ENCODE data around the gene RAB38. TPM values are rescaled to one million over a fixed set of nuclear protein-coding genes. Genes with fewer than 3 reads are reported as not detected.

The RAB38 gene
- polyA plus RNA-seq, 3 donors, result 0.25 to 1.3 (median 0.69) TPM

DNA sequence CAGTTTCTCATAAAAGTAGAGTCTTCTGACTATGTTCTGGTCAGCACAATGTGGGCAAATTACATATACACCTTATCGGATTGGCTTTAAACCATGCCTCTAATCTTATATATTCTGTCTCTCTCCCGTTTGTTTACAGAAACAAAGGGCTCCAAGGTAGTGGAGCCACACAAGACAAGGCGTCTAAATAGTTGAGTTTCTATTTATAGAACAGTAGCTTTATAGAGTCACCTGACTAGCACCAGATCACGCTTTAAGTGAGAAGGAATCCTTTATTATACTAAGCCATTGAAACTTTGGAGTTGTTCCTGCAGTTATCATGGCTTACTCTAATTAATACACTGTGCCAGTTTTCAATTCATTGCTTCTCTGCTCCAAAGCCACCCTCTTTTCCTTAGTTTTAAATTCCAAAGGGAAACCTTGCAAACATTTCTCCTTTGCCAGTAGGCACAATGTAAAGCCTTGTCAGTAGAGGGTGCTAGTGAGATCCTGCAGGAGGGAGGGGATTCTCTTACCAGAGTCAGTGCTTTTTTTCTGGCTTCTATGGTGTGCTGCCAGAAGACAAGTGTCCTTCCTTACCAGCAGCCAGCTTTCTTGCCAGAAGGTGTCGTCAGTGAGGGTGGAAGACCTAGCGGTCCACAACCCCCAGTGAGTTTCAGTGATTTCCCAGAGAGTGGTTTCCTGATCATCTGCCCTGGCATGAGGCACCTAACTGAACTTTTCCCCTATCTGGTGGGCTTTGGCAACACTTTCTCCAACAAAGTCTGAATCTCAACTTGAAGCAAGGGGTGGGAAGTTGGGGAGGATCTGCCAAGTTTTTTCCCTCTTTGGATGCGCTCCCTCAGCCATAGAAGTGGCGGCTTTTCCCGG, 71.7 kb downstream of the RAB38 start:
- H3K9me3 Mint-ChIP-seq, result peaks cover 0 to 5% (median 0%) of the 10 kb centered on the region in 7 donors
- H3K9me3 ChIP-seq (replicated peaks in 1 of 2; ENCODE audit: control insufficient read depth in 1 of 2, insufficient read depth in 1 of 2, low read length in 2 of 2), result no peaks in the 10 kb centered on the region
- DNase-seq, result peak in 1 of 3 donors; percentile 36
- intact Hi-C loops (cut with micrococcal nuclease), result no loop called here
- peaks cover 9% of the 10 kb centered on the region for H3K4me1 Mint-ChIP-seq
- H3K4me2 ChIP-seq (replicated peaks; ENCODE audit: extremely low read depth, low read length, poor library complexity, severe bottlenecking), result no peak overlapping the region
- no peak overlapping the region for H3K27ac ChIP-seq (ENCODE audit: low read depth in 1 of 2, low read length in 2 of 2)
- TF ChIP-seq, protein P1, sequence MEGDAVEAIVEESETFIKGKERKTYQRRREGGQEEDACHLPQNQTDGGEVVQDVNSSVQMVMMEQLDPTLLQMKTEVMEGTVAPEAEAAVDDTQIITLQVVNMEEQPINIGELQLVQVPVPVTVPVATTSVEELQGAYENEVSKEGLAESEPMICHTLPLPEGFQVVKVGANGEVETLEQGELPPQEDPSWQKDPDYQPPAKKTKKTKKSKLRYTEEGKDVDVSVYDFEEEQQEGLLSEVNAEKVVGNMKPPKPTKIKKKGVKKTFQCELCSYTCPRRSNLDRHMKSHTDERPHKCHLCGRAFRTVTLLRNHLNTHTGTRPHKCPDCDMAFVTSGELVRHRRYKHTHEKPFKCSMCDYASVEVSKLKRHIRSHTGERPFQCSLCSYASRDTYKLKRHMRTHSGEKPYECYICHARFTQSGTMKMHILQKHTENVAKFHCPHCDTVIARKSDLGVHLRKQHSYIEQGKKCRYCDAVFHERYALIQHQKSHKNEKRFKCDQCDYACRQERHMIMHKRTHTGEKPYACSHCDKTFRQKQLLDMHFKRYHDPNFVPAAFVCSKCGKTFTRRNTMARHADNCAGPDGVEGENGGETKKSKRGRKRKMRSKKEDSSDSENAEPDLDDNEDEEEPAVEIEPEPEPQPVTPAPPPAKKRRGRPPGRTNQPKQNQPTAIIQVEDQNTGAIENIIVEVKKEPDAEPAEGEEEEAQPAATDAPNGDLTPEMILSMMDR (IDR thresholded peaks at IDR 0.05), result peak; percentile 61
- H3K4me3 Mint-ChIP-seq, result no peak overlapping the region
- WGBS (ENCODE audit: insufficient coverage), result 80% methylated on average over 3 of the region's 9 CpGs
- peaks cover 0 to 5% of the 10 kb centered on the region in 2 donors for H3K4me1 ChIP-seq (ENCODE audit: control insufficient read depth in 1 of 2, insufficient read depth in 2 of 2, low read length in 2 of 2)
- H3K36me3 Mint-ChIP-seq, result no peaks in the 10 kb centered on the region
- H3K4me3 ChIP-seq (replicated peaks in 1 of 3; ENCODE audit: low read depth in 2 of 3, low read length in 3 of 3), result no peak overlapping the region
- H3K9ac ChIP-seq (ENCODE audit: insufficient read depth, low read length, poor library complexity, severe bottlenecking), result no peak overlapping the region
- H4K20me1 ChIP-seq (ENCODE audit: insufficient read depth, low read length), result no peaks in the 10 kb centered on the region
- H3K36me3 ChIP-seq (replicated peaks in 1 of 2; ENCODE audit: control insufficient read depth in 1 of 2, insufficient read depth in 2 of 2, low read length in 2 of 2), result no peaks in the 10 kb centered on the region
- no peaks in the 10 kb centered on the region for H3K79me2 ChIP-seq (ENCODE audit: insufficient read depth, low read length)
- H2AFZ ChIP-seq (ENCODE audit: insufficient read depth, low read depth, low read length, poor library complexity, severe bottlenecking), result no peak overlapping the region
- no peak overlapping the region for H3K27ac Mint-ChIP-seq
- peaks cover 0 to 2% (median 0%) of the 10 kb centered on the region in 3 donors for H3K27me3 Mint-ChIP-seq (ENCODE audit: low read depth in 3 of 3)
- H3K27me3 ChIP-seq (ENCODE audit: control insufficient read depth in 2 of 2, insufficient read depth in 2 of 2, low read length in 2 of 2), result no peaks in the 10 kb centered on the region

DNA sequence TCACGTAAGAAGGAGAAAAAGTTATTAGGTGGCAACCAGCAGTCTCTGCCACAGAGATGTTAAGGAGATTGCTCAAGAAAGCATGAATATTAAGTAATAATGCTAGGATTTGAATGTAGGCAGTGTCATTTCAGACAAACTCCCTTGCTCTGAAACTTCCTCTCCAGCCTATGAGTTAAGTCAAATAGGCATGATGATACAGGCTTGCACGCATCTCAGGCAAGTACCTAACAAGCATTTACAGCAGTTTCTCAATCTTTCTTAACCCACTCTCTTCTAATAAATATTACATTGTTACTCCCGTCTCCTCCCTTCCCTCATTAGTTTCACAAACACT, 72.7 kb downstream of the RAB38 start:
- no peaks in the 10 kb centered on the region for H3K27me3 Mint-ChIP-seq (ENCODE audit: low read depth in 3 of 3)
- peak; percentile 18 to 82 (median 40) for DNase-seq
- 0% methylated on average over 1 of the region's 3 CpGs for WGBS (ENCODE audit: insufficient coverage)

More for the DNA sequence above, 72.7 kb downstream of the RAB38 start:
- H3K9ac ChIP-seq (ENCODE audit: insufficient read depth, low read length, poor library complexity, severe bottlenecking), result no peak overlapping the region
- H4K20me1 ChIP-seq (ENCODE audit: insufficient read depth, low read length), result no peaks in the 10 kb centered on the region
- no peaks in the 10 kb centered on the region for H3K9me3 ChIP-seq (replicated peaks in 1 of 2; ENCODE audit: control insufficient read depth in 1 of 2, insufficient read depth in 1 of 2, low read length in 2 of 2)
- intact Hi-C loops (cut with micrococcal nuclease), result no loop called here
- H3K9me3 Mint-ChIP-seq, result peaks cover 0 to 2% (median 0%) of the 10 kb centered on the region in 7 donors
- no peak overlapping the region for H3K4me3 Mint-ChIP-seq
- no peaks in the 10 kb centered on the region for H3K36me3 ChIP-seq (replicated peaks in 1 of 2; ENCODE audit: control insufficient read depth in 1 of 2, insufficient read depth in 2 of 2, low read length in 2 of 2)
- peaks cover 0 to 5% of the 10 kb centered on the region in 2 donors for H3K4me1 ChIP-seq (ENCODE audit: control insufficient read depth in 1 of 2, insufficient read depth in 2 of 2, low read length in 2 of 2)
- H3K4me2 ChIP-seq (replicated peaks; ENCODE audit: extremely low read depth, low read length, poor library complexity, severe bottlenecking), result no peak overlapping the region
- peak overlapping the region in 1 of 7 donors; percentile 26 for H3K27ac Mint-ChIP-seq
- no peaks in the 10 kb centered on the region for H3K27me3 ChIP-seq (ENCODE audit: control insufficient read depth in 2 of 2, insufficient read depth in 2 of 2, low read length in 2 of 2)
- no peak overlapping the region for H3K4me3 ChIP-seq (replicated peaks in 1 of 3; ENCODE audit: low read depth in 2 of 3, low read length in 3 of 3)
- peaks cover 8% of the 10 kb centered on the region for H3K4me1 Mint-ChIP-seq
- H3K36me3 Mint-ChIP-seq, result no peaks in the 10 kb centered on the region
- no peak overlapping the region for H2AFZ ChIP-seq (ENCODE audit: insufficient read depth, low read depth, low read length, poor library complexity, severe bottlenecking)
- H3K27ac ChIP-seq (ENCODE audit: low read depth in 1 of 2, low read length in 2 of 2), result no peak overlapping the region
- TF ChIP-seq, protein P1 (IDR thresholded peaks at IDR 0.05), result no peak
- no peaks in the 10 kb centered on the region for H3K79me2 ChIP-seq (ENCODE audit: insufficient read depth, low read length)
